HCT116 (cell line): ENCODE measurements around the gene WDR26. TPM values are rescaled to one million over a fixed set of nuclear protein-coding genes. Genes with fewer than 3 reads are reported as not detected.

Experiments used
- ATAC-seq: fragments of 200-7000 bp; cut with Tn5 transposase; 2 replicates; pipeline ENCODE4 v1.9.1; 2020; ENCODE audit warnings: mild to moderate bottlenecking, moderate library complexity
- BruUV-seq: library from RNA; stranded (reverse); fragments of 400-500 nt; replicated peaks from 2 replicates; lab custom pipeline; 2021; lab: Mats Ljungman, UMichigan
- CTCF ChIA-PET: fragments of 300-600 bp; sonication (Branson Sonifier 250); formaldehyde crosslinking; loops from one replicate; lab custom pipeline; 2021; ENCODE audit warnings: antibody characterized with exemption; lab: Charles Lee
- POLR2A ChIA-PET: fragments of 300-600, 350-600 bp; sonication (Branson Sonifier 250); formaldehyde crosslinking; loops from one replicate; lab custom pipeline; 2021; ENCODE audit warnings: antibody characterized with exemption; lab: Charles Lee
- RAD21 ChIA-PET, 2 experiments: fragments of 300-600 bp; sonication (Branson Sonifier 250); formaldehyde crosslinking; loops; one replicate each; lab custom pipeline; 2023; ENCODE audit warnings: low total read pairs in 2 of 2; ENCODE audit not compliant: uncharacterized antibody in 2 of 2, unreplicated experiment in 2 of 2, low non-redundant PET in 1 of 2; lab: Charles Lee
- DNase-seq: peaks from one replicate; pipeline ENCODE4 v3.0.0-alpha.2; 2010; ENCODE audit warnings: low read depth, low spot score
- H2AFZ ChIP-seq: fragments of 200-600 bp; shearing (Covaris generic), sonication (generic); 2 replicates; pipeline ENCODE4 v1.6.1; 2017; ENCODE audit warnings: low read depth, mixed run types, mixed read lengths, antibody characterized with exemption, low read length; ENCODE audit not compliant: poor library complexity, severe bottlenecking
- H3K27ac ChIP-seq: 2 replicates; pipeline ENCODE4 v1.5.1; 2012; ENCODE audit warnings: low read depth, low read length
- H3K27me3 ChIP-seq: fragments of 200-600 bp; sonication (generic); 2 replicates; pipeline ENCODE4 v1.6.1; 2016; ENCODE audit warnings: mixed run types, low read length, mixed read lengths; ENCODE audit not compliant: insufficient read depth
- H3K36me3 ChIP-seq, 2 experiments: fragments of 200-500 bp in 1 of 2; fragments of 200-600 bp in 1 of 2; sonication (Bioruptor generic) in 1 of 2; sonication (generic) in 1 of 2; 2 replicates each; pipeline versions ENCODE4 v1.5.1 to v1.6.1; 2014 to 2016; ENCODE audit warnings: low read length in 2 of 2, inconsistent platforms in 1 of 2, mixed read lengths in 1 of 2, mixed run types in 1 of 2; ENCODE audit not compliant: insufficient read depth in 2 of 2, control insufficient read depth in 1 of 2
- H3K4me1 ChIP-seq, 2 experiments: fragments of 200-600 bp in 1 of 2; sonication (generic) in 1 of 2; 2 replicates each; pipeline versions ENCODE4 v1.5.1 to v1.6.1; 2012 to 2017; ENCODE audit warnings: low read length in 2 of 2, inconsistent platforms in 1 of 2, mild to moderate bottlenecking in 1 of 2, mixed read lengths in 1 of 2, mixed run types in 1 of 2, moderate library complexity in 1 of 2; ENCODE audit not compliant: insufficient read depth in 2 of 2, control insufficient read depth in 1 of 2
- H3K4me2 ChIP-seq: fragments of 200-600 bp; sonication (generic); 2 replicates; pipeline ENCODE4 v1.6.1; 2017; ENCODE audit warnings: mixed run types, low read length, mixed read lengths
- H3K4me3 ChIP-seq, 2 experiments: fragments of 200-600 bp in 1 of 2; sonication (generic) in 1 of 2; replicated peaks in 1 of 2; 2 replicates each; pipeline ENCODE4 v1.5.1; 2011 to 2016; ENCODE audit warnings: low read length in 2 of 2, control low read depth in 1 of 2, low read depth in 1 of 2, mild to moderate bottlenecking in 1 of 2, mixed read lengths in 1 of 2, mixed run types in 1 of 2
- H3K79me2 ChIP-seq: fragments of 200-600 bp; sonication (generic); 2 replicates; pipeline ENCODE4 v1.6.1; 2017; ENCODE audit warnings: mild to moderate bottlenecking, mixed run types, low read length, moderate library complexity, mixed read lengths; ENCODE audit not compliant: insufficient read depth
- H3K9ac ChIP-seq: fragments of 200-600 bp; sonication (generic); 2 replicates; pipeline ENCODE4 v1.6.1; 2016; ENCODE audit warnings: low read length, mixed read lengths
- H3K9me2 ChIP-seq: fragments of 200-600 bp; sonication (generic), shearing (Covaris generic); 2 replicates; pipeline ENCODE4 v1.6.1; 2017; ENCODE audit warnings: mixed run types, mild to moderate bottlenecking, moderate library complexity; ENCODE audit not compliant: insufficient read depth
- H3K9me3 ChIP-seq, 2 experiments: fragments of 200-500 bp in 1 of 2; fragments of 200-600 bp in 1 of 2; sonication (Bioruptor generic) in 1 of 2; sonication (generic) in 1 of 2; 2 replicates each; pipeline ENCODE4 v1.6.1; 2014 to 2017; ENCODE audit warnings: low read length in 2 of 2, mixed read lengths in 2 of 2, inconsistent platforms in 1 of 2, low read depth in 1 of 2, mild to moderate bottlenecking in 1 of 2, mixed run types in 1 of 2, moderate library complexity in 1 of 2; ENCODE audit not compliant: control insufficient read depth in 1 of 2, insufficient read depth in 1 of 2
- H4K20me1 ChIP-seq: fragments of 200-600 bp; sonication (generic), shearing (Covaris generic); 2 replicates; pipeline ENCODE4 v1.6.1; 2017; ENCODE audit warnings: mixed run types, mild to moderate bottlenecking, moderate library complexity; ENCODE audit not compliant: insufficient read depth
- ATF3 ChIP-seq: IDR thresholded peaks from 2 replicates; pipeline ENCODE4 v1.6.1; 2012
- CBX3 ChIP-seq: IDR thresholded peaks from 2 replicates; pipeline ENCODE4 v1.6.1; 2012; ENCODE audit warnings: low read depth
- EGR1 ChIP-seq: IDR thresholded peaks from 2 replicates; pipeline ENCODE4 v1.6.1; 2012; ENCODE audit warnings: low read depth
- EZH2 ChIP-seq: fragments of 200-600 bp; sonication (generic); IDR thresholded peaks from 2 replicates; pipeline ENCODE4 v1.6.1; 2017; ENCODE audit warnings: antibody characterized with exemption, mixed run types
- EZH2phosphoT487 ChIP-seq: fragments of 200-600 bp; IDR thresholded peaks from 2 replicates; pipeline ENCODE4 v1.6.1; 2018; ENCODE audit warnings: antibody characterized with exemption, borderline replicate concordance
- FOSL1 ChIP-seq: IDR thresholded peaks from 2 replicates; pipeline ENCODE4 v1.6.1; 2012; ENCODE audit warnings: low read depth
- JUND ChIP-seq: IDR thresholded peaks from 2 replicates; pipeline ENCODE4 v1.6.1; 2012
- POLR2A ChIP-seq: IDR thresholded peaks from 2 replicates; pipeline ENCODE4 v1.7.0; 2011; ENCODE audit warnings: borderline replicate concordance; ENCODE audit not compliant: insufficient read depth, insufficient read length; ENCODE audit errors: extremely low read depth
- POLR2AphosphoS5 ChIP-seq: IDR thresholded peaks from 2 replicates; pipeline ENCODE4 v1.6.1; 2011; ENCODE audit warnings: mild to moderate bottlenecking, low read depth, low read length, moderate library complexity
- RAD21 ChIP-seq: IDR thresholded peaks from 2 replicates; pipeline ENCODE4 v1.6.1; 2012; ENCODE audit warnings: low read depth, mild to moderate bottlenecking
- REST ChIP-seq: IDR thresholded peaks from 2 replicates; pipeline ENCODE4 v1.6.1; 2012; ENCODE audit warnings: low read depth
- SP1 ChIP-seq: IDR thresholded peaks from 2 replicates; pipeline ENCODE4 v1.6.1; 2012; ENCODE audit warnings: low read depth
- TCF7L2 ChIP-seq: IDR thresholded peaks from 2 replicates; pipeline ENCODE4 v1.7.0; 2011; ENCODE audit warnings: borderline replicate concordance, inconsistent platforms; ENCODE audit not compliant: insufficient read depth, insufficient read length; ENCODE audit errors: extremely low read depth
- ZNF274 ChIP-seq: fragments of 200-500 bp; sonication (Bioruptor generic); IDR thresholded peaks from 2 replicates; pipeline ENCODE4 v1.6.1; 2014; ENCODE audit warnings: mild to moderate bottlenecking, low read depth, low read length, inconsistent platforms
- intact Hi-C: fragments of 100-400 bp; cut with micrococcal nuclease; formaldehyde crosslinking; loops from 2 replicates; pipeline ENCODE4 v1.10.0; 2022
- total RNA-seq: library from RNA; stranded (reverse); gene quantifications from one replicate; pipeline ENCODE4 v1.2.1, GENCODE V29; 2021; ENCODE audit not compliant: unreplicated experiment
- TF ChIP-seq, protein P1 (sequence below), 3 experiments: fragments of 200-600 bp in 1 of 3; sonication (generic) in 1 of 3; IDR thresholded peaks in 2 of 3; conservative IDR thresholded peaks in 1 of 3; 2 replicates each; pipeline ENCODE4 v1.5.1; 2012 to 2017; ENCODE audit warnings: low read depth in 2 of 3, low read length in 2 of 3, antibody characterized with exemption in 1 of 3, borderline replicate concordance in 1 of 3, control low read depth in 1 of 3, mild to moderate bottlenecking in 1 of 3, mixed read lengths in 1 of 3, mixed run types in 1 of 3, moderate library complexity in 1 of 3; ENCODE audit not compliant: insufficient read depth in 1 of 3
- TF ChIP-seq, protein P2 (sequence below): IDR thresholded peaks from 2 replicates; pipeline ENCODE4 v1.6.1; 2011; ENCODE audit warnings: mild to moderate bottlenecking, low read length, moderate library complexity; ENCODE audit not compliant: insufficient replicate concordance; ENCODE audit errors: extremely low read depth

The WDR26 gene
- total RNA-seq, 1 experiment from 2014 or later: 57.2 TPM

GRCh38 chr1:224407571-224408293 is 26.9 kb downstream of the WDR26 start:
- H2AFZ ChIP-seq: no peak overlapping the region
- peaks cover 17 to 29% of the 10 kb centered on the region in 2 experiments; a peak in 3 of 4 replicates for H3K4me1 ChIP-seq
- peak overlapping the region in 1 of 2 experiments; percentile 10; a peak in 1 of 4 replicates for H3K4me3 ChIP-seq
- H3K79me2 ChIP-seq: peaks cover 29% of the 10 kb centered on the region
- peaks cover 18 to 49% of the 10 kb centered on the region in 2 experiments for H3K36me3 ChIP-seq
- DNase-seq (peak; percentile 19), ATAC-seq (peak; percentile 83)
- H3K4me2 ChIP-seq: peak overlapping the region; percentile 56
- no TSS peak for BruUV-seq
- POLR2A ChIA-PET: no interaction called here
- intact Hi-C loops: no loop called here
- RAD21 ChIA-PET: interaction anchor here in 1 of 2 experiments (1.5 kb wide), 1 partner anchor 49 kb away, joined by 3 read pairs; no protein-coding TSS in a partner anchor
- CTCF ChIA-PET: interaction anchor here (1.3 kb wide), 1 partner anchor 292 kb away, joined by 3 read pairs; no protein-coding TSS in a partner anchor
- no peaks in the 10 kb centered on the region for H3K9me2 ChIP-seq
- H3K9me3 ChIP-seq: no peaks in the 10 kb centered on the region
- no peaks in the 10 kb centered on the region for H3K27me3 ChIP-seq
- H4K20me1 ChIP-seq: no peaks in the 10 kb centered on the region
- 0 out of 2 replicates have a peak overlapping the region, but pooled peaks have one; percentile 11 for H3K9ac ChIP-seq
- TF ChIP-seq SP1 (no peak), EZH2phosphoT487 (no peak), EGR1 (no peak), ATF3 (no peak), RAD21 (no peak), REST (no peak), FOSL1 (peak; percentile 56), ZNF274 (no peak), POLR2AphosphoS5 (no peak), JUND (peak; percentile 19; the same call in 1 of the 2 replicates), EZH2 (no peak), CBX3 (no peak), TCF7L2 (no peak), POLR2A (no peak)
- TF ChIP-seq, protein P1, sequence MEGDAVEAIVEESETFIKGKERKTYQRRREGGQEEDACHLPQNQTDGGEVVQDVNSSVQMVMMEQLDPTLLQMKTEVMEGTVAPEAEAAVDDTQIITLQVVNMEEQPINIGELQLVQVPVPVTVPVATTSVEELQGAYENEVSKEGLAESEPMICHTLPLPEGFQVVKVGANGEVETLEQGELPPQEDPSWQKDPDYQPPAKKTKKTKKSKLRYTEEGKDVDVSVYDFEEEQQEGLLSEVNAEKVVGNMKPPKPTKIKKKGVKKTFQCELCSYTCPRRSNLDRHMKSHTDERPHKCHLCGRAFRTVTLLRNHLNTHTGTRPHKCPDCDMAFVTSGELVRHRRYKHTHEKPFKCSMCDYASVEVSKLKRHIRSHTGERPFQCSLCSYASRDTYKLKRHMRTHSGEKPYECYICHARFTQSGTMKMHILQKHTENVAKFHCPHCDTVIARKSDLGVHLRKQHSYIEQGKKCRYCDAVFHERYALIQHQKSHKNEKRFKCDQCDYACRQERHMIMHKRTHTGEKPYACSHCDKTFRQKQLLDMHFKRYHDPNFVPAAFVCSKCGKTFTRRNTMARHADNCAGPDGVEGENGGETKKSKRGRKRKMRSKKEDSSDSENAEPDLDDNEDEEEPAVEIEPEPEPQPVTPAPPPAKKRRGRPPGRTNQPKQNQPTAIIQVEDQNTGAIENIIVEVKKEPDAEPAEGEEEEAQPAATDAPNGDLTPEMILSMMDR (IDR thresholded peaks at IDR 0.05 in 2 of 3, conservative IDR thresholded peaks at IDR 0.05 in 1 of 3; ENCODE audit: borderline replicate concordance in 1 of 3, insufficient read depth in 1 of 3, low read depth in 2 of 3, low read length in 2 of 3): no peak
- TF ChIP-seq, protein P2, sequence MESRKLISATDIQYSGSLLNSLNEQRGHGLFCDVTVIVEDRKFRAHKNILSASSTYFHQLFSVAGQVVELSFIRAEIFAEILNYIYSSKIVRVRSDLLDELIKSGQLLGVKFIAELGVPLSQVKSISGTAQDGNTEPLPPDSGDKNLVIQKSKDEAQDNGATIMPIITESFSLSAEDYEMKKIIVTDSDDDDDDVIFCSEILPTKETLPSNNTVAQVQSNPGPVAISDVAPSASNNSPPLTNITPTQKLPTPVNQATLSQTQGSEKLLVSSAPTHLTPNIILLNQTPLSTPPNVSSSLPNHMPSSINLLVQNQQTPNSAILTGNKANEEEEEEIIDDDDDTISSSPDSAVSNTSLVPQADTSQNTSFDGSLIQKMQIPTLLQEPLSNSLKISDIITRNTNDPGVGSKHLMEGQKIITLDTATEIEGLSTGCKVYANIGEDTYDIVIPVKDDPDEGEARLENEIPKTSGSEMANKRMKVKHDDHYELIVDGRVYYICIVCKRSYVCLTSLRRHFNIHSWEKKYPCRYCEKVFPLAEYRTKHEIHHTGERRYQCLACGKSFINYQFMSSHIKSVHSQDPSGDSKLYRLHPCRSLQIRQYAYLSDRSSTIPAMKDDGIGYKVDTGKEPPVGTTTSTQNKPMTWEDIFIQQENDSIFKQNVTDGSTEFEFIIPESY: no peak
- H3K27ac ChIP-seq: peak overlapping the region; percentile 12; the same call in 1 of the 2 replicates
